Pancreas (tissue), 10 donors: ENCODE data around the gene BICRAL. TPM values are rescaled to one million over a fixed set of nuclear protein-coding genes. Genes with fewer than 3 reads are reported as not detected.

ENCODE experiments used
- ATAC-seq, 4 donors: fragments of 200-7000 bp; cut with Tn5 transposase; one replicate each; pipeline versions ENCODE4 v1.8.0 to v1.9.1; 2020; ENCODE audit warnings: mild to moderate bottlenecking in 4 of 4, moderate library complexity in 4 of 4
- DNase-seq, 6 donors: peaks; one replicate each; pipeline ENCODE4 v3.0.0-alpha.2; 2020
- FAIRE-seq: peaks from 2 replicates; lab custom pipeline; 2012; peaks lifted over from hg19 to GRCh38; lab: Jason Lieb, UNC
- H3K27ac ChIP-seq, 4 donors: fragments of 200-600 bp; sonication (generic); 1 replicate in 3 of 4; 2 replicates in 1 of 4; pipeline versions ENCODE4 v1.5.0 to v1.8.0; 2020
- H3K27me3 ChIP-seq, 4 donors: fragments of 200-600 bp; one replicate each; pipeline ENCODE4 v1.8.0; 2021
- H3K36me3 ChIP-seq, 3 donors: fragments of 200-600 bp; sonication (generic) in 1 of 3; one replicate each; pipeline versions ENCODE4 v1.5.0 to v1.8.0; 2020 to 2021
- H3K4me1 ChIP-seq, 3 donors: fragments of 200-600 bp; one replicate each; pipeline ENCODE4 v1.8.0; 2021
- H3K4me3 ChIP-seq, 4 donors: fragments of 200-600 bp; sonication (generic) in 2 of 4; one replicate each; pipeline versions ENCODE4 v1.5.0 to v1.8.0; 2020 to 2021
- H3K9me3 ChIP-seq, 4 donors: fragments of 200-600 bp; one replicate each; pipeline ENCODE4 v1.8.0; 2021
- WGBS, 2 donors: extraction: QIAGEN DNeasy Blood & Tissue Kit; methylation state at CpG; one replicate each; pipeline ENCODE4 v1.1.7; 2013; 5-methylcytosine and 5-hydroxymethylcytosine counted together
- intact Hi-C, 3 donors: fragments of 100-400 bp; cut with DNase I; formaldehyde crosslinking; loops; one replicate each; pipeline versions ENCODE4 v1.11.1 to v1.14.2; 2022
- polyA plus RNA-seq, 2 donors: library from polyadenylated mRNA; stranded (reverse); fragments of 200-250 nt; gene quantifications; one replicate each; pipeline ENCODE4 v1.2.3, GENCODE V29; 2013
- total RNA-seq, 6 donors: library from RNA; stranded (reverse); fragmentation: NEBNext Ultra II Directional in 4 of 6; extraction: Animal tissue kit (Norgen Biotek cat#: 25700) in 4 of 6; gene quantifications; one replicate each; pipeline versions ENCODE4 v1.2.1 to v1.2.4, GENCODE V29; 2021 to 2023
- TF ChIP-seq, protein P1 (sequence below), 4 donors: fragments of 200-600 bp; sonication (generic) in 3 of 4; IDR thresholded peaks; one replicate each; pipeline versions ENCODE4 v1.5.0 to v1.8.0; 2021; ENCODE audit warnings: antibody characterized with exemption in 4 of 4
- donor health status: healthy with polysubstance abuse.
- donor health status: DM: no; HTN: no; CAD: no; lungs with moderate emphysema.
- donor health status: DM: no; HTN: no; CAD: no.
- donor health status: control.
- donor health status: control.
- donor health status: Bipolar disorder and iron deficiency.
- donor health status: DM: yes; HTN: yes; CAD: no.
- donor health status: DM: no; HTN: no; CAD: no.
- donor health status: DM: no; HTN: no; CAD: no.
- donor health status: DM: yes; HTN: yes; CAD: no.

Gene BICRAL
- total and polyA plus RNA-seq, 8 donors = 2.9 to 10.5 (median 7.1) TPM

DNA sequence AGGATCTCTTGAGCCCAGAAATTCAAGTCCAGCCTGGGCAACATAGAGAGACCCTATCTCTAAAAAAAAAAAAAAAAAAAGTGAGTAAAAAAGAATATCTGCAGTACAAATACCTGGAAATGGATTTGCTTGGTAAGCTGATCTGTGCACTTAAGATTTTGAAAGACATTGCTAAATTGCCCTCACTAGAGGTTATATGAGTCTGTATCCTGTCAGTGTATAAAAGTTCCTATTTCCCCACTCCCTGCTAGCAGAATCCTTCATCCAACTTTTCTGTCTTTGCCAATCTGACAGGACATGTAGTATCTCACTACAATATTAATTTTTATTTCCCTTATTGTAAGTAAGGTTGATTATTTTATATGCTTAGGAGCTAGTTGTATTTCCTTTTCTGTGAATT, 36.1 kb downstream of the BICRAL start:
- H3K4me1 ChIP-seq = peaks cover 0 to 6% (median 0%) of the 10 kb centered on the region in 3 donors
- H3K9me3 ChIP-seq = no peaks in the 10 kb centered on the region
- ATAC-seq (no peak), FAIRE-seq (no peak), DNase-seq (no peak)
- no peak overlapping the region for H3K27ac ChIP-seq
- intact Hi-C loops = no loop called here
- no peak overlapping the region for H3K4me3 ChIP-seq
- H3K36me3 ChIP-seq = peaks cover 3 to 4% (median 4%) of the 10 kb centered on the region in 3 donors
- H3K27me3 ChIP-seq = no peaks in the 10 kb centered on the region
- TF ChIP-seq, protein P1, sequence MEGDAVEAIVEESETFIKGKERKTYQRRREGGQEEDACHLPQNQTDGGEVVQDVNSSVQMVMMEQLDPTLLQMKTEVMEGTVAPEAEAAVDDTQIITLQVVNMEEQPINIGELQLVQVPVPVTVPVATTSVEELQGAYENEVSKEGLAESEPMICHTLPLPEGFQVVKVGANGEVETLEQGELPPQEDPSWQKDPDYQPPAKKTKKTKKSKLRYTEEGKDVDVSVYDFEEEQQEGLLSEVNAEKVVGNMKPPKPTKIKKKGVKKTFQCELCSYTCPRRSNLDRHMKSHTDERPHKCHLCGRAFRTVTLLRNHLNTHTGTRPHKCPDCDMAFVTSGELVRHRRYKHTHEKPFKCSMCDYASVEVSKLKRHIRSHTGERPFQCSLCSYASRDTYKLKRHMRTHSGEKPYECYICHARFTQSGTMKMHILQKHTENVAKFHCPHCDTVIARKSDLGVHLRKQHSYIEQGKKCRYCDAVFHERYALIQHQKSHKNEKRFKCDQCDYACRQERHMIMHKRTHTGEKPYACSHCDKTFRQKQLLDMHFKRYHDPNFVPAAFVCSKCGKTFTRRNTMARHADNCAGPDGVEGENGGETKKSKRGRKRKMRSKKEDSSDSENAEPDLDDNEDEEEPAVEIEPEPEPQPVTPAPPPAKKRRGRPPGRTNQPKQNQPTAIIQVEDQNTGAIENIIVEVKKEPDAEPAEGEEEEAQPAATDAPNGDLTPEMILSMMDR (IDR thresholded peaks at IDR 0.05) = no peak

DNA sequence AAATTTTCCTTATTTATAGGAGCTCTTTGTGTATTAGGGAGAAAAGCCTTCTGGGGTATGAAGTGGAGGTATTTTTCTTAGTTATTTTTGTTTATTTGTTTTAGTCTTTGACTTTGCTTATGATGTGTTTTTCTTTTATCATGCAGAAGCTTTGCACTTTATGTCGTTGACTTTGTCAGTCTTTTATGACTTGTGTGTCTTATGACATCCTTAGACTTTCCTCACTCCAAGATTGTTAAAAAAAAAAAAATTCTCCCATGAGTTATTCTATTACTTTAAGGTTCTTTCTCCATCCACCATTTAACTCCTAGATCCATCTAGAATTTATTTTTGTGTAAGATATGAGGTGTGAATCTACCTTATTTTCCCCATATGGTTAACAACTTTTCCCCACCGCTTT, 36.6 kb downstream of the BICRAL start:
- WGBS, 2 donors = 94% methylated on average over 2 of the region's 2 CpGs
- peaks cover 6 to 9% (median 7%) of the 10 kb centered on the region in 3 donors for H3K36me3 ChIP-seq
- TF ChIP-seq, protein P1 (IDR thresholded peaks at IDR 0.05) = no peak
- H3K9me3 ChIP-seq = no peaks in the 10 kb centered on the region
- peaks cover 0 to 6% (median 0%) of the 10 kb centered on the region in 3 donors for H3K4me1 ChIP-seq
- no peak overlapping the region for H3K4me3 ChIP-seq
- DNase-seq = no peak
- H3K27me3 ChIP-seq = no peaks in the 10 kb centered on the region
- no peak overlapping the region for H3K27ac ChIP-seq
- intact Hi-C loops = no loop called here
- ATAC-seq = no peak
- no peak for FAIRE-seq

DNA sequence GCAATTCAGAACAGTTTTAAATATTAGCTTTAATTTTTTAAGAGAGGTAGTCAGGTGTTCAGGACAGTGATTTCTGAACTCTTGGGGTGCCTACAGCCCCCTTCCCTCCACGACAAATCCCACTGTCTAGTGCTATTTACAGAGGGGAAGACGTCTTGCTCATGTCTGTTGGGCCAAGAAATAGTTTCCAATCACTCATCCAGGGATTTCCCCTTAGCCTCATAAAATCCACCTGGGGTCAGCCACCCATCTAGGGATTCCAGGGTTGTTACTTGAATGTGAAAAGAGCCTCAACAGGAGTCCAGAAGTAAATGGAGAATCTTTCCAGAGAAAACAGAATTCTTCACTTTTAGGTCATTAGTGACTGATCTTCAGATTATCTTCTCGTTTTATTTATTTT, 37.0 kb downstream of the BICRAL start:
- WGBS, 2 donors = 65 to 78% methylated on average over 3 of the region's 3 CpGs
- DNase-seq (no peak), FAIRE-seq (no peak), ATAC-seq (no peak)
- TF ChIP-seq, protein P1 (IDR thresholded peaks at IDR 0.05) = no peak
- Histone ChIP-seq H3K36me3 (peaks cover 6 to 14% (median 11%) of the 10 kb centered on the region in 3 donors), H3K27me3 (no peaks in the 10 kb centered on the region), H3K9me3 (no peaks in the 10 kb centered on the region), H3K4me3 (no peak overlapping the region), H3K4me1 (peaks cover 0 to 6% (median 0%) of the 10 kb centered on the region in 3 donors), H3K27ac (no peak overlapping the region)
- intact Hi-C loops = no loop called here

DNA sequence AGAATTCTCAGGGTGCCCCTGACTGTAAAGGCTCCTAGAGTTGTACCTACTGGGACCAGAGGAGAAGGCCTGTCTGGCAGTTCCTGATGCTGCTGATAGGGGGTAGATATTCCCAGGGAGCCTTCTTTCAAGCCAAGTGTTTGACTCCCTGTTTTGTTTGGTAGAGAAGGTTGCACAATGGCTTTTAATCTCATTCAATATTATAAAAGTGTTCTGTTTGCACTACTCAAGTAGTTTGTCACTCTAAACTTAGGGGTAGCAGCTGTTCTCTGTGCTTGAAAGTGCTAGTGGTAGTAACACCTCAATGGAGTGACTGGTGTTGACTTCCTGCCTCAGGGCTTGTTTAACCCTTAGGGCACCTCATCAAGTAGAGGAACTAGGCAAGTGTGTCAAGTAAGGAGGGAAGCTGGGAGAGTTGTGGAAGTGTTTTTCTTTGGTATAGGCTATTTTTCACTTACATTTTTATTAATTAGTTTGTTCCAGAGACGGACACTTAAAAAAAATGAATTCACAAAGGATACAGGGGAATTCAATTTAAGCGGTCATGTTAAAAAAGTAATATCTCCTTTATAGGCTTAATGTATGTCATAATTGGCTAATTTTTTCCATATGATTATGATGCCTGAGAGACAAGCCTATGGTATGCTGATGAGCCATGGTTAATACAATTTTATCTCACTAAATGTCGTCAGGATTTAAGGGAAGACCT, 38.1 kb downstream of the BICRAL start:
- H3K27me3 ChIP-seq = no peaks in the 10 kb centered on the region
- FAIRE-seq = no peak
- peak overlapping the region in 1 of 4 donors; percentile 13 for H3K27ac ChIP-seq
- TF ChIP-seq, protein P1 (IDR thresholded peaks at IDR 0.05) = no peak
- DNase-seq = no peak
- peaks cover 6 to 21% (median 14%) of the 10 kb centered on the region in 3 donors for H3K36me3 ChIP-seq
- 93 to 96% methylated on average over 3 of the region's 3 CpGs for WGBS, 2 donors
- peaks cover 0 to 6% (median 0%) of the 10 kb centered on the region in 3 donors for H3K4me1 ChIP-seq
- H3K9me3 ChIP-seq = no peaks in the 10 kb centered on the region
- peak; percentile 50 to 87 (median 70) for ATAC-seq
- intact Hi-C loops = no loop called here
- no peak overlapping the region for H3K4me3 ChIP-seq
